Transverse colon (tissue), 4 donors: ENCODE results near the gene TBCD.

Experiments used
- CTCF ChIP-seq, 5 experiments: fragments of 200-600 bp in 3 of 5; fragments of 450-650 bp in 2 of 5; sonication (generic) in 3 of 5; IDR thresholded peaks; 1 replicate in 2 of 5; 2 replicates in 3 of 5; pipeline ENCODE4 v1.5.1; 2016 to 2017; ENCODE audit warnings: antibody characterized with exemption in 5 of 5, inconsistent platforms in 3 of 5, mild to moderate bottlenecking in 2 of 5, moderate library complexity in 1 of 5
- POLR2AphosphoS5 ChIP-seq, 3 donors: sonication (generic); formaldehyde crosslinking; IDR thresholded peaks; one replicate each; pipeline ENCODE4 v1.6.1; 2016; ENCODE audit warnings: antibody characterized with exemption in 3 of 3

- TF ChIP-seq CTCF (IDR thresholded peaks at IDR 0.05), result no peak
- no peak for TF ChIP-seq POLR2AphosphoS5 (IDR thresholded peaks at IDR 0.05)
Measured at GRCh38 chr17:82930043-82930923, 178.4 kb downstream of the TBCD start.
